ENCODE measurements around the gene TASOR2.

TASOR2 gene

GRCh38 chr10:5678397-5679036 is 6.1 kb upstream of the TASOR2 start:
- POLR2A ChIA-PET = no interaction called here
- CTCF ChIA-PET = interaction anchor here (1.1 to 2.6 kb wide), 3 partner anchors 8 to 196 kb away, joined by 4 to 9 read pairs (median 5); no protein-coding TSS in a partner anchor
- no peak for TF ChIP-seq CTCF (IDR thresholded peaks at IDR 0.05; ENCODE audit: insufficient read depth, low read length, missing control alignments)
- DNase-seq (ENCODE audit: low read depth, low spot score) = no peak
- H3K4me3 ChIP-seq (ENCODE audit: low read depth, low read length) = no peak overlapping the region

GRCh38 chr10:5679037-5679435 is 5.6 kb upstream of the TASOR2 start:
- DNase-seq (ENCODE audit: low read depth, low spot score) = no peak
- CTCF ChIA-PET = interaction anchor here (0.7 to 2.6 kb wide), 5 partner anchors 8 to 195 kb away, joined by 3 to 9 read pairs (median 5); no protein-coding TSS in a partner anchor
- POLR2A ChIA-PET = no interaction called here
- no peak for TF ChIP-seq CTCF (IDR thresholded peaks at IDR 0.05; ENCODE audit: insufficient read depth, low read length, missing control alignments)
- H3K4me3 ChIP-seq (ENCODE audit: low read depth, low read length) = no peak overlapping the region

GRCh38 chr10:5679606-5680005 is 5.0 kb upstream of the TASOR2 start:
- ChIA-PET CTCF (interaction anchor here (0.7 to 2.6 kb wide), 5 partner anchors 9 to 195 kb away, joined by 3 to 9 read pairs (median 5); no protein-coding TSS in a partner anchor), POLR2A (no interaction called here)
- DNase-seq (ENCODE audit: low read depth, low spot score) = no peak
- TF ChIP-seq CTCF (IDR thresholded peaks at IDR 0.05; ENCODE audit: insufficient read depth, low read length, missing control alignments) = no peak
- H3K4me3 ChIP-seq (ENCODE audit: low read depth, low read length) = no peak overlapping the region

GRCh38 chr10:5681930-5682329 is 2.7 kb upstream of the TASOR2 start:
- H3K4me3 ChIP-seq (ENCODE audit: low read depth, low read length) = no peak overlapping the region
- DNase-seq (ENCODE audit: low read depth, low spot score) = no peak
- no peak for TF ChIP-seq CTCF (IDR thresholded peaks at IDR 0.05; ENCODE audit: insufficient read depth, low read length, missing control alignments)
- CTCF ChIA-PET = no interaction called here
- POLR2A ChIA-PET = interaction anchor here (0.6 kb wide), 1 partner anchor 484 kb away, joined by 4 read pairs; no protein-coding TSS in a partner anchor

GRCh38 chr10:5683065-5683464 is 1.6 kb upstream of the TASOR2 start:
- POLR2A ChIA-PET = interaction anchor here (0.6 kb wide), 1 partner anchor 1331 kb away, joined by 3 read pairs; no protein-coding TSS in a partner anchor
- no peak for TF ChIP-seq CTCF (IDR thresholded peaks at IDR 0.05; ENCODE audit: insufficient read depth, low read length, missing control alignments)
- CTCF ChIA-PET = interaction anchor here (0.7 kb wide), 1 partner anchor 56 kb away, joined by 3 read pairs; no protein-coding TSS in a partner anchor

GRCh38 chr10:5684971-5685763 is 529 bp downstream of the TASOR2 start:
- CTCF ChIA-PET = no interaction called here
- H3K4me3 ChIP-seq (ENCODE audit: low read depth, low read length) = peak overlapping the region; percentile 89
- TF ChIP-seq CTCF (IDR thresholded peaks at IDR 0.05; ENCODE audit: insufficient read depth, low read length, missing control alignments) = peak; percentile 69
- no peak for DNase-seq (ENCODE audit: low read depth, low spot score)
- POLR2A ChIA-PET = interaction anchor here (0.9 kb wide), 2 partner anchors 9 to 205 kb away, joined by 3 to 4 read pairs; partner anchors contain the start of genes ANKRD16 and FBH1

More at GRCh38 chr10:5683065-5683464, 1.6 kb upstream of the TASOR2 start:
- no peak for DNase-seq (ENCODE audit: low read depth, low spot score)
- H3K4me3 ChIP-seq (ENCODE audit: low read depth, low read length) = no peak overlapping the region

Data from AG04449 (cell line).